ACC112 (cell line): ENCODE results near the gene WNT9B.
"Not testable (repeated sequence)": the region's sequence is repeated elsewhere in the genome, so short reads cannot be mapped to it uniquely, and the experiment has no call there.

Experiments
- H2AFZ ChIP-seq: fragments of 200-600 bp; sonication (generic); one replicate; pipeline ENCODE4 v1.6.0; 2017; ENCODE audit warnings: antibody characterized with exemption, low read length; ENCODE audit not compliant: unreplicated experiment
- H3K27ac ChIP-seq: fragments of 200-600 bp; sonication (generic); 2 replicates; pipeline ENCODE4 v1.5.1; 2014; ENCODE audit warnings: low read depth, mild to moderate bottlenecking, antibody characterized with exemption, low read length, moderate library complexity
- H3K27me3 ChIP-seq: fragments of 200-600 bp; sonication (generic); 2 replicates; pipeline ENCODE4 v1.6.1; 2014; ENCODE audit warnings: mild to moderate bottlenecking, antibody characterized with exemption, low read length, moderate library complexity, mixed read lengths; ENCODE audit not compliant: insufficient read depth
- H3K36me3 ChIP-seq: fragments of 200-600 bp; sonication (generic); 2 replicates; pipeline ENCODE4 v1.6.1; 2016; ENCODE audit warnings: mild to moderate bottlenecking, antibody characterized with exemption, low read length, moderate library complexity, mixed read lengths; ENCODE audit not compliant: insufficient read depth
- H3K4me1 ChIP-seq: fragments of 200-600 bp; sonication (generic); one replicate; pipeline ENCODE4 v1.6.1; 2016; ENCODE audit warnings: low read length, mixed read lengths; ENCODE audit not compliant: insufficient read depth, unreplicated experiment, control insufficient read depth
- H3K4me3 ChIP-seq: fragments of 200-600 bp; sonication (generic); 2 replicates; pipeline ENCODE4 v1.5.1; 2014; ENCODE audit warnings: mild to moderate bottlenecking, low read depth, low read length
- H3K79me2 ChIP-seq: fragments of 200-600 bp; sonication (generic); one replicate; pipeline ENCODE4 v1.6.0; 2016; ENCODE audit warnings: low read length; ENCODE audit not compliant: control insufficient read depth, unreplicated experiment, insufficient read depth

The WNT9B gene

GRCh38 chr17:46837521-46837920 lies 13.9 kb upstream of the WNT9B start:
- Histone ChIP-seq H3K36me3 (no peaks in the 10 kb centered on the region), H2AFZ (no peak overlapping the region), H3K79me2 (no peaks in the 10 kb centered on the region), H3K27ac (no peak overlapping the region), H3K4me3 (no peak overlapping the region), H3K27me3 (peaks cover 16% of the 10 kb centered on the region), H3K4me1 (peaks cover 6% of the 10 kb centered on the region)

- no peak overlapping the region for H2AFZ ChIP-seq
- no peak overlapping the region for H3K27ac ChIP-seq
- peaks cover 26% of the 10 kb centered on the region for H3K27me3 ChIP-seq
- H3K36me3 ChIP-seq, result no peaks in the 10 kb centered on the region
- H3K4me3 ChIP-seq, result no peak overlapping the region
- no peaks in the 10 kb centered on the region for H3K79me2 ChIP-seq
- peaks cover 6% of the 10 kb centered on the region for H3K4me1 ChIP-seq
These were observed 12.2 kb upstream of the WNT9B start for GRCh38 chr17:46839211-46839610.

- H3K4me1 ChIP-seq, H3K36me3 ChIP-seq, H3K4me3 ChIP-seq, H2AFZ ChIP-seq, H3K79me2 ChIP-seq, H3K27ac ChIP-seq: not testable (repeated sequence)
- H3K27me3 ChIP-seq, result peaks cover 34% of the 10 kb centered on the region
These were observed 10.8 kb upstream of the WNT9B start for GRCh38 chr17:46840596-46840995.

- Histone ChIP-seq H3K36me3 (no peaks in the 10 kb centered on the region), H3K79me2 (no peaks in the 10 kb centered on the region), H3K27ac (no peak overlapping the region), H3K4me1 (no peaks in the 10 kb centered on the region), H2AFZ (no peak overlapping the region), H3K4me3 (peak overlapping the region; percentile 40), H3K27me3 (peaks cover 43% of the 10 kb centered on the region)
These were observed 9.6 kb upstream of the WNT9B start for GRCh38 chr17:46841561-46842379.

GRCh38 chr17:46842835-46843234 lies 8.5 kb upstream of the WNT9B start:
- no peak overlapping the region for H2AFZ ChIP-seq
- no peaks in the 10 kb centered on the region for H3K4me1 ChIP-seq
- no peak overlapping the region for H3K27ac ChIP-seq
- peaks cover 53% of the 10 kb centered on the region for H3K27me3 ChIP-seq
- H3K79me2 ChIP-seq, result no peaks in the 10 kb centered on the region
- no peak overlapping the region for H3K4me3 ChIP-seq
- no peaks in the 10 kb centered on the region for H3K36me3 ChIP-seq

- H2AFZ ChIP-seq, result no peak overlapping the region
- no peak overlapping the region for H3K27ac ChIP-seq
- peaks cover 83% of the 10 kb centered on the region for H3K27me3 ChIP-seq
- no peak overlapping the region for H3K4me3 ChIP-seq
- no peaks in the 10 kb centered on the region for H3K36me3 ChIP-seq
- H3K79me2 ChIP-seq, result no peaks in the 10 kb centered on the region
- no peaks in the 10 kb centered on the region for H3K4me1 ChIP-seq
These were observed 3.9 kb upstream of the WNT9B start for GRCh38 chr17:46847204-46848191.

- Histone ChIP-seq H3K27me3 (peaks cover 83% of the 10 kb centered on the region), H3K4me3 (no peak overlapping the region), H3K36me3 (no peaks in the 10 kb centered on the region), H3K27ac (no peak overlapping the region), H3K79me2 (no peaks in the 10 kb centered on the region), H2AFZ (no peak overlapping the region), H3K4me1 (no peaks in the 10 kb centered on the region)
These were observed 2.8 kb upstream of the WNT9B start for GRCh38 chr17:46848534-46848933.

GRCh38 chr17:46850688-46851028 lies 725 bp upstream of the WNT9B start:
- H3K27ac ChIP-seq, result no peak overlapping the region
- no peaks in the 10 kb centered on the region for H3K79me2 ChIP-seq
- no peaks in the 10 kb centered on the region for H3K4me1 ChIP-seq
- H3K4me3 ChIP-seq, result 0 out of 2 replicates have a peak overlapping the region, but pooled peaks have one; percentile 26
- no peaks in the 10 kb centered on the region for H3K36me3 ChIP-seq
- peaks cover 71% of the 10 kb centered on the region for H3K27me3 ChIP-seq
- H2AFZ ChIP-seq, result no peak overlapping the region

GRCh38 chr17:46853896-46854444 lies 2.6 kb downstream of the WNT9B start:
- H3K36me3 ChIP-seq, result no peaks in the 10 kb centered on the region
- no peaks in the 10 kb centered on the region for H3K4me1 ChIP-seq
- no peak overlapping the region for H2AFZ ChIP-seq
- no peaks in the 10 kb centered on the region for H3K79me2 ChIP-seq
- peaks cover 40% of the 10 kb centered on the region for H3K27me3 ChIP-seq
- no peak overlapping the region for H3K4me3 ChIP-seq
- no peak overlapping the region for H3K27ac ChIP-seq

GRCh38 chr17:46854515-46854914 lies 3.1 kb downstream of the WNT9B start:
- Histone ChIP-seq H3K4me1 (no peaks in the 10 kb centered on the region), H3K36me3 (no peaks in the 10 kb centered on the region), H3K27me3 (peaks cover 34% of the 10 kb centered on the region), H3K27ac (no peak overlapping the region), H3K79me2 (no peaks in the 10 kb centered on the region), H2AFZ (no peak overlapping the region), H3K4me3 (no peak overlapping the region)
